H9 (cell line): Measurements from ENCODE around the gene RPS6KB2. TPM values are rescaled to one million over a fixed set of nuclear protein-coding genes. Genes with fewer than 3 reads are reported as not detected.

Experiments used
- DNase-seq: peaks from one replicate; pipeline ENCODE4 v3.0.0-alpha.2; 2017
- H2AFZ ChIP-seq: one replicate; pipeline ENCODE4 v1.6.1; 2013; ENCODE audit warnings: mild to moderate bottlenecking, low read length, control low read depth, moderate library complexity
- H2AK5ac ChIP-seq: 2 replicates; pipeline ENCODE4 v1.6.1; 2013; ENCODE audit warnings: low read length, control low read depth, mixed read lengths; ENCODE audit not compliant: insufficient read length
- H2BK120ac ChIP-seq: one replicate; pipeline ENCODE4 v1.6.1; 2013; ENCODE audit warnings: low read depth, mild to moderate bottlenecking, low read length, control low read depth, inconsistent platforms; ENCODE audit not compliant: poor library complexity, severe bottlenecking
- H2BK12ac ChIP-seq: 2 replicates; pipeline ENCODE4 v1.6.1; 2013; ENCODE audit warnings: low read length, control low read depth, mixed read lengths, low read depth; ENCODE audit not compliant: insufficient read length
- H2BK15ac ChIP-seq: 2 replicates; pipeline ENCODE4 v1.6.1; 2013; ENCODE audit warnings: low read depth, low read length, control low read depth
- H2BK20ac ChIP-seq: one replicate; pipeline ENCODE4 v1.6.1; 2013; ENCODE audit warnings: low read depth, mild to moderate bottlenecking, low read length, control low read depth, inconsistent platforms; ENCODE audit not compliant: poor library complexity, severe bottlenecking
- H2BK5ac ChIP-seq: 2 replicates; pipeline ENCODE4 v1.6.1; 2013; ENCODE audit warnings: low read length, control low read depth, mixed read lengths; ENCODE audit not compliant: insufficient read length
- H3K14ac ChIP-seq: 2 replicates; pipeline ENCODE4 v1.6.1; 2013; ENCODE audit warnings: low read length, control low read depth; ENCODE audit not compliant: insufficient read depth
- H3K18ac ChIP-seq: 2 replicates; pipeline ENCODE4 v1.6.1; 2013; ENCODE audit warnings: low read depth, mild to moderate bottlenecking, mixed read lengths, low read length, control low read depth; ENCODE audit not compliant: insufficient read length
- H3K23ac ChIP-seq: 2 replicates; pipeline ENCODE4 v1.6.1; 2013; ENCODE audit warnings: low read length, control low read depth, mixed read lengths, low read depth; ENCODE audit not compliant: insufficient read length
- H3K23me2 ChIP-seq: 2 replicates; pipeline ENCODE4 v1.6.1; 2013; ENCODE audit warnings: low read depth, mild to moderate bottlenecking, mixed read lengths, low read length, control low read depth; ENCODE audit not compliant: insufficient read length, poor library complexity, severe bottlenecking
- H3K27ac ChIP-seq: 2 replicates; pipeline ENCODE4 v1.5.1; 2013; ENCODE audit warnings: low read length, control low read depth, mixed read lengths, low read depth; ENCODE audit not compliant: insufficient read length
- H3K27me3 ChIP-seq: 2 replicates; pipeline ENCODE4 v1.6.1; 2013; ENCODE audit warnings: low read length, control low read depth, inconsistent platforms; ENCODE audit not compliant: insufficient read depth
- H3K4ac ChIP-seq: 2 replicates; pipeline ENCODE4 v1.6.1; 2013; ENCODE audit warnings: low read depth, mild to moderate bottlenecking, control low read depth, inconsistent platforms, low read length, moderate library complexity
- H3K4me1 ChIP-seq: 2 replicates; pipeline ENCODE4 v1.6.1; 2013; ENCODE audit warnings: low read length, control low read depth, inconsistent platforms; ENCODE audit not compliant: insufficient read depth
- H3K4me2 ChIP-seq: 2 replicates; pipeline ENCODE4 v1.6.1; 2013; ENCODE audit warnings: low read length, control low read depth, mixed read lengths; ENCODE audit not compliant: insufficient read length, insufficient read depth
- H3K56ac ChIP-seq: 2 replicates; pipeline ENCODE4 v1.6.1; 2013; ENCODE audit warnings: low read depth, mild to moderate bottlenecking, mixed read lengths, low read length, control low read depth; ENCODE audit not compliant: insufficient read length
- H3K79me1 ChIP-seq: 2 replicates; pipeline ENCODE4 v1.6.1; 2013; ENCODE audit warnings: low read depth, mild to moderate bottlenecking, moderate library complexity, low read length, control low read depth, inconsistent platforms; ENCODE audit not compliant: insufficient read depth, poor library complexity, severe bottlenecking
- H3K79me2 ChIP-seq: 2 replicates; pipeline ENCODE4 v1.6.1; 2013; ENCODE audit warnings: low read length, control low read depth, inconsistent platforms; ENCODE audit not compliant: insufficient read depth
- H3K9ac ChIP-seq: 2 replicates; pipeline ENCODE4 v1.6.1; 2013; ENCODE audit warnings: low read length, control low read depth, mixed read lengths; ENCODE audit not compliant: insufficient read length; ENCODE audit errors: extremely low read depth
- H3K9me3 ChIP-seq: one replicate; pipeline ENCODE4 v1.6.1; 2013; ENCODE audit warnings: low read depth, low read length, inconsistent platforms; ENCODE audit not compliant: control insufficient read depth
- H3T11ph ChIP-seq: one replicate; pipeline ENCODE4 v1.6.1; 2013; ENCODE audit warnings: mild to moderate bottlenecking, low read length, control low read depth, inconsistent platforms
- H4K20me1 ChIP-seq: one replicate; pipeline ENCODE4 v1.6.1; 2013; ENCODE audit not compliant: control insufficient read depth, insufficient read length, insufficient read depth
- H4K5ac ChIP-seq: 2 replicates; pipeline ENCODE4 v1.6.1; 2013; ENCODE audit warnings: low read depth, mild to moderate bottlenecking, mixed read lengths, low read length, control low read depth; ENCODE audit not compliant: insufficient read length
- H4K8ac ChIP-seq: replicated peaks from 2 replicates; pipeline ENCODE4 v1.6.1; 2013; ENCODE audit warnings: low read length, control low read depth, mixed read lengths, low read depth; ENCODE audit not compliant: insufficient read length
- H4K91ac ChIP-seq: 2 replicates; pipeline ENCODE4 v1.6.1; 2013; ENCODE audit warnings: low read depth, mild to moderate bottlenecking, moderate library complexity, mixed read lengths, low read length, control low read depth; ENCODE audit not compliant: insufficient read length
- H3K27ac Mint-ChIP-seq, 3 experiments: 2 replicates in 2 of 3; 3 replicates in 1 of 3; pipeline ENCODE4 v1.8.0; 2020 to 2021; ENCODE audit warnings: mixed read lengths in 3 of 3, mild to moderate bottlenecking in 1 of 3, moderate library complexity in 1 of 3
- H3K27me3 Mint-ChIP-seq: 2 replicates; pipeline ENCODE4 v1.8.0; 2021; ENCODE audit warnings: low read depth, mild to moderate bottlenecking, moderate library complexity, mixed read lengths
- H3K36me3 Mint-ChIP-seq, 3 experiments: 2 replicates in 2 of 3; 3 replicates in 1 of 3; pipeline ENCODE4 v1.8.0; 2020 to 2021; ENCODE audit warnings: low read depth in 3 of 3, mixed read lengths in 3 of 3; ENCODE audit not compliant: insufficient read depth in 1 of 3
- H3K4me1 Mint-ChIP-seq, 2 experiments: 2 replicates each; pipeline ENCODE4 v1.8.0; 2020; ENCODE audit warnings: mixed read lengths in 2 of 2
- H3K4me3 Mint-ChIP-seq, 2 experiments: 2 replicates in 1 of 2; 3 replicates in 1 of 2; pipeline ENCODE4 v1.8.0; 2020 to 2021; ENCODE audit warnings: mild to moderate bottlenecking in 2 of 2, mixed read lengths in 2 of 2, moderate library complexity in 1 of 2
- H3K9me3 Mint-ChIP-seq, 2 experiments: 2 replicates in 1 of 2; 3 replicates in 1 of 2; pipeline ENCODE4 v1.8.0; 2020; ENCODE audit warnings: mild to moderate bottlenecking in 2 of 2, mixed read lengths in 2 of 2, moderate library complexity in 1 of 2
- WGBS: extraction: QIAGEN DNeasy Blood & Tissue Kit; methylation state at CpG from one replicate; pipeline ENCODE4 v1.1.7; 2013; ENCODE audit warnings: missing lambda C conversion rate, low lambda C conversion rate, mixed read lengths; ENCODE audit not compliant: insufficient read length; ENCODE audit errors: extremely low coverage; 5-methylcytosine and 5-hydroxymethylcytosine counted together
- total RNA-seq: library from RNA; stranded (reverse); gene quantifications from 2 replicates; pipeline ENCODE4 v1.2.1, GENCODE V29; 2021
- TF ChIP-seq, protein P1 (sequence below): fragments of 200-600 bp; sonication (generic); conservative IDR thresholded peaks from 3 replicates; pipeline ENCODE4 v1.8.0; 2021; ENCODE audit warnings: antibody characterized with exemption, mild to moderate bottlenecking

The RPS6KB2 gene
- total RNA-seq, 1 experiment from 2014 or later = 51.7 TPM

DNA sequence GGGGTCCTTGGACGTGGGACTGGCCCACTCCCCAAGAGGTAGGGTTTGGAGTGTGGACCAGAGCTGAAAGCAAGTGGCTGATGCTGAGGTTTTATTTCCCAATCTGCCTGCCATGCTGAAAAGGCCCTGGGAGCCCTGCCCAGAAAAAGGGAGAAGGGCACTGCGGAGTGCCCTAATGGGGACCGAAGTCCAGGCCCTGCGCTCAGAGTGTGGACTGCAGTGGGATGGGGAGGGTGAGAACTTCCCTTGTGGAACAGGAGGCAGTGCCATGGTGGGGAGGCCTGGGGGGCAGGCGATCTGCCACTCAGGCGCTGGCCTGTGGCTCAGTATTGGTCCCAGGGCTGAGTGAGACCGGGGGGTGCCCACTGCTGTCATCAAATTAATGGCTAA is 19.9 kb downstream of the RPS6KB2 start:
- no CpG with 5 or more reads among the region's 7 CpGs for WGBS
- H2AFZ ChIP-seq = no peak overlapping the region
- no peak overlapping the region for H3K4ac ChIP-seq
- no peak overlapping the region for H3K56ac ChIP-seq
- H3T11ph ChIP-seq = no peak overlapping the region
- no peak overlapping the region for H3K27ac ChIP-seq
- H3K4me3 Mint-ChIP-seq = no peak overlapping the region
- H4K91ac ChIP-seq = no peak overlapping the region
- no peaks in the 10 kb centered on the region for H3K27me3 ChIP-seq
- H3K23ac ChIP-seq = no peak overlapping the region
- no peak overlapping the region for H3K9ac ChIP-seq
- no peak overlapping the region for H3K14ac ChIP-seq
- H3K9me3 Mint-ChIP-seq = no peaks in the 10 kb centered on the region
- 0 out of 4 replicates have a peak, but pooled peaks cover 2 to 7% of the 10 kb centered on the region in 2 experiments for H3K4me1 Mint-ChIP-seq
- H4K8ac ChIP-seq = no peak overlapping the region
- no peak overlapping the region for H2BK20ac ChIP-seq
- H4K20me1 ChIP-seq = no peaks in the 10 kb centered on the region
- H3K4me2 ChIP-seq = no peak overlapping the region
- H3K79me1 ChIP-seq = no peaks in the 10 kb centered on the region
- no peak overlapping the region for H3K18ac ChIP-seq
- no peaks in the 10 kb centered on the region for H3K23me2 ChIP-seq
- no peak overlapping the region for H2BK5ac ChIP-seq
- peaks cover 15% of the 10 kb centered on the region for H3K27me3 Mint-ChIP-seq
- H2BK12ac ChIP-seq = no peak overlapping the region
- no peak overlapping the region for H2AK5ac ChIP-seq
- H3K4me1 ChIP-seq = no peaks in the 10 kb centered on the region
- no peaks in the 10 kb centered on the region; a peak in 1 of 7 replicates for H3K36me3 Mint-ChIP-seq
- no peaks in the 10 kb centered on the region for H3K9me3 ChIP-seq
- TF ChIP-seq, protein P1, sequence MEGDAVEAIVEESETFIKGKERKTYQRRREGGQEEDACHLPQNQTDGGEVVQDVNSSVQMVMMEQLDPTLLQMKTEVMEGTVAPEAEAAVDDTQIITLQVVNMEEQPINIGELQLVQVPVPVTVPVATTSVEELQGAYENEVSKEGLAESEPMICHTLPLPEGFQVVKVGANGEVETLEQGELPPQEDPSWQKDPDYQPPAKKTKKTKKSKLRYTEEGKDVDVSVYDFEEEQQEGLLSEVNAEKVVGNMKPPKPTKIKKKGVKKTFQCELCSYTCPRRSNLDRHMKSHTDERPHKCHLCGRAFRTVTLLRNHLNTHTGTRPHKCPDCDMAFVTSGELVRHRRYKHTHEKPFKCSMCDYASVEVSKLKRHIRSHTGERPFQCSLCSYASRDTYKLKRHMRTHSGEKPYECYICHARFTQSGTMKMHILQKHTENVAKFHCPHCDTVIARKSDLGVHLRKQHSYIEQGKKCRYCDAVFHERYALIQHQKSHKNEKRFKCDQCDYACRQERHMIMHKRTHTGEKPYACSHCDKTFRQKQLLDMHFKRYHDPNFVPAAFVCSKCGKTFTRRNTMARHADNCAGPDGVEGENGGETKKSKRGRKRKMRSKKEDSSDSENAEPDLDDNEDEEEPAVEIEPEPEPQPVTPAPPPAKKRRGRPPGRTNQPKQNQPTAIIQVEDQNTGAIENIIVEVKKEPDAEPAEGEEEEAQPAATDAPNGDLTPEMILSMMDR = no peak
- no peaks in the 10 kb centered on the region for H3K79me2 ChIP-seq
- H2BK120ac ChIP-seq = no peak overlapping the region
- no peak overlapping the region for H3K27ac Mint-ChIP-seq
- H4K5ac ChIP-seq = no peak overlapping the region
- no peak for DNase-seq
- no peak overlapping the region for H2BK15ac ChIP-seq
